ENCODE results near the gene BID.

The BID gene

DNA sequence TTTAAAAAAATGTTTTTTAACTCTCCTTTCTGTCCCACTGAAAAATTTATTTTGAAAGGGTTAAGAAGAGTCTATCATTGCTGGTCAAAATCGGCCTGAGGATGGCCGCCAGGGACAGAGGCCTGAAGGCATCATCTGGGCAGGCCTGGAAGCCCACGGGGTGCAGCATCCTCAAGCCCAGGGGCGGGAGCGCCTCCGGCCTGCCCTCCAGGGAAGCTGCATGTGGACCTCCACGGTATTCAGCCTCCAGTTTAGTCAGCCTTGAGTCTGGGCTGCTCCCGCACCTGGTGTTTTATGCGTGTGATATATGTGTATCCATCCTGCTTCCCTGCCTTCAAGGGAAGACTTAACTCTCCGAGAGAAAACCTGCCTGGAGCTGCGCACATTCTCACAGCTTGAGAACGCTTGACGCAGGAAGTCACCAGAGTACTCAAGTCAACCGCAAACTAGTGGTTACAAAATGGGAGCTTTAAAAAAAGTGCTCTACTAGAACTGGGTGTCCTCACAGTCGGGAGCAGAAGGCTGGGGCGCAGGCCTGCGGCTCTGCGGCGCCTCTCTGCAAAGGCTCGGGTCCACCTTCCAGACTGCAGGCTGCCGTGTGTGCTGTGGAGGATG is 13.6 kb upstream of the BID start:
- no peak for DNase-seq (ENCODE audit: low read depth)
- TF ChIP-seq, protein P1, sequence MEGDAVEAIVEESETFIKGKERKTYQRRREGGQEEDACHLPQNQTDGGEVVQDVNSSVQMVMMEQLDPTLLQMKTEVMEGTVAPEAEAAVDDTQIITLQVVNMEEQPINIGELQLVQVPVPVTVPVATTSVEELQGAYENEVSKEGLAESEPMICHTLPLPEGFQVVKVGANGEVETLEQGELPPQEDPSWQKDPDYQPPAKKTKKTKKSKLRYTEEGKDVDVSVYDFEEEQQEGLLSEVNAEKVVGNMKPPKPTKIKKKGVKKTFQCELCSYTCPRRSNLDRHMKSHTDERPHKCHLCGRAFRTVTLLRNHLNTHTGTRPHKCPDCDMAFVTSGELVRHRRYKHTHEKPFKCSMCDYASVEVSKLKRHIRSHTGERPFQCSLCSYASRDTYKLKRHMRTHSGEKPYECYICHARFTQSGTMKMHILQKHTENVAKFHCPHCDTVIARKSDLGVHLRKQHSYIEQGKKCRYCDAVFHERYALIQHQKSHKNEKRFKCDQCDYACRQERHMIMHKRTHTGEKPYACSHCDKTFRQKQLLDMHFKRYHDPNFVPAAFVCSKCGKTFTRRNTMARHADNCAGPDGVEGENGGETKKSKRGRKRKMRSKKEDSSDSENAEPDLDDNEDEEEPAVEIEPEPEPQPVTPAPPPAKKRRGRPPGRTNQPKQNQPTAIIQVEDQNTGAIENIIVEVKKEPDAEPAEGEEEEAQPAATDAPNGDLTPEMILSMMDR (IDR thresholded peaks at IDR 0.05; ENCODE audit: control insufficient read depth, extremely low read depth, insufficient read depth), result no peak
- no peak overlapping the region for H3K4me3 ChIP-seq (ENCODE audit: low read depth, low read length)

DNA sequence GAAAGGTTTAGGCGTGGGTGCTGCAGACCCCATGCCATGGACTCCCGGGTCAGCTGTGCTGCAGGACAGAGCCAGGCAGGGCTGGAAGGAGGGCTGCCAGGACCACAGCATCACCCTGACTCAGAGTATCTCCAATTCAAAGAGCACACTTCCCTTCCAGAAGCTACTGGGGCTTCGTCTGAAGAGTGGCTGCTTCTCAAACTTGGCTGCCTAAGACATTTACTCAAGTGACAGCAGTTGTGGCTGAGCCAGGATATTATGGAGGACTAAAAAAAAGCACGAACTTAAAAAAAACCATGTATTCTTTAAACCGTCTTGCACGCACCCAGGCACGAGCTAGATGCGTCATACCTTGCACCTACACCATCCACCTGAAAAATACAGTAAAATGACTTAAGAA is 13.0 kb upstream of the BID start:
- TF ChIP-seq, protein P1 (IDR thresholded peaks at IDR 0.05; ENCODE audit: control insufficient read depth, extremely low read depth, insufficient read depth), result no peak
- DNase-seq (ENCODE audit: low read depth), result no peak
- no peak overlapping the region for H3K4me3 ChIP-seq (ENCODE audit: low read depth, low read length)

DNA sequence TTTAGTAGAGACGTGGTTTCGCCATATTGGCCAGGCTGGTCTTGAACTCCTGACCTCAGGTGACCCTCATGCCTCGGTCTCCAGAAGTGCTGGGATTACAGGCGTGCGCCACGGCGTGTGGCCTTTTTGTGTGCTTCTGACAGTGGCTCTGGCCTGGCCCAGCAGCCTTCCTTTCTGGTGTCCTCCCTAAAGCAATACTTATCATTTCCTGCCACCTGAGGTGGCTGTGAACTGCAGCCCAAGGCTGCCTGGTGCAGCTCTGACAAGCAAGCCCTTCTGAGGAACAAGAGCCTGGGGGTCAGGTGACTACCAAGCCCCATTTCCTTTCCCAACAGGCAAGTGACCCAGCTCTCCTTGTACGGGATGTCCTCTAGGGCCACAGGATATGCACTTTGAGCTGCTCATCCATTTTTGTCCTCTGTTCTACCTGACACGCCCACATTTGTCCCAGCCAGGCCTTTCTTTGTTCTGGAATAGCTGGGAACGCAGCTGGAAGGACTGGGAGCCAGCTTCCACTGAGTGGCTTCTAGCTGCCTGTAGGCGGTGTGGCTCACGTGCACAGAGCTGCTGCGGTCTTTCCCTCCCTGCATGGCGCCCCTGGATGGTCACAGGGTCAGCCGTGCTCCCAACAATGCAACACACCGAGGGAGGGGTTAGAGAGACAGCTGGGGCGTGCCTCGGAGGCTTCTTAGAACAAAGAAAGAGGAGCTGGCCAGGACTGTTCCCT is 12.3 kb upstream of the BID start:
- no peak for DNase-seq (ENCODE audit: low read depth)
- H3K4me3 ChIP-seq (ENCODE audit: low read depth, low read length), result no peak overlapping the region
- TF ChIP-seq, protein P1 (IDR thresholded peaks at IDR 0.05; ENCODE audit: control insufficient read depth, extremely low read depth, insufficient read depth), result no peak

DNA sequence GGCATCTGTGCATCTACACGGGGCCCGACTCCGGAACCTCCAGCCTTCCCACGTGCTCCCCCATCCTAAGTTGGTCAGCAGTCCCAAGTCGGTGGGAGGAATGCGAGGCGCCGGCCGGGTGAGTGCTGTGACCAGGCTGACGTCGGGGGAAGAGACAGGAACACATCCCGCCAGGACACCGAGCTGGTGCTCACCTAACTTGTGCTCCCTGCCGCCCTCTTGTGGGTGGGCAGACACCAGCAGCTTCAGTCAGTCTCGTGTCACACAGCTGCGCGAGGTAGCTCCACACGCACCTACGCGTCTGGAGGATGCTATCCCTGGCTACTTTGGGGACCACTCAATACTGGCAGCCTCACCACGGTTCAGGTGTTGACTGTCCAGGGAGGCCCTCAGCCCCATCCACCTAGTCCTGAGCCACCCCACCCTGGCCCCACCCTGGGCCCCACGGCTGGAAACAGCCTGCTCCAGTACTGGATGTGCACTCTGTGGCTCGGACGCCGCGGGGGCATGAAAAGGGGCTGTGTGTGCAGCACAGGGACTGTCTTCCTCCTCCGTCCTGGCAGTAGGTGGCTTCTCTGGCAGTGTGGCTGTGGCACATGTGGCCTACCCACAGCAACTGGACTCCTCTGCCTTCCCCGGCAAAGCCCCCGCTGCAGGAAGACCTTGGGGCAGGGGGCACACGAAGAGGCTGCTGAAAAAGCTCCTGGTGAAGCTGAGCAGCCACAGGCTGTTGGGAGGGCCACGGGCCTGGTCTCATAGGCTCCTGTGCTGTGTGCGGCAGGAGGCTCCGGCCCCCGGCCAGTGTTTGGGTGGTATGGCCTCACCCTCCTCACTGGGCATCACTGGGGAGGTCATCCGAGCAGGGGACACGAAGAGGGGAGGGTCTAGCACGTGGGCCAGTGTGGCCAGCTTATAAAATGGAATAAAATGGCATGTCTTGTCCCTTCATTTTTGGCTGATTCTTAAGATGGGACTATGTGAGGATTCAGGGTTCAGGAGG is 11.2 kb upstream of the BID start:
- peak; percentile 11 for DNase-seq (ENCODE audit: low read depth)
- H3K4me3 ChIP-seq (ENCODE audit: low read depth, low read length), result no peak overlapping the region
- TF ChIP-seq, protein P1 (IDR thresholded peaks at IDR 0.05; ENCODE audit: control insufficient read depth, extremely low read depth, insufficient read depth), result peak; percentile 85

DNA sequence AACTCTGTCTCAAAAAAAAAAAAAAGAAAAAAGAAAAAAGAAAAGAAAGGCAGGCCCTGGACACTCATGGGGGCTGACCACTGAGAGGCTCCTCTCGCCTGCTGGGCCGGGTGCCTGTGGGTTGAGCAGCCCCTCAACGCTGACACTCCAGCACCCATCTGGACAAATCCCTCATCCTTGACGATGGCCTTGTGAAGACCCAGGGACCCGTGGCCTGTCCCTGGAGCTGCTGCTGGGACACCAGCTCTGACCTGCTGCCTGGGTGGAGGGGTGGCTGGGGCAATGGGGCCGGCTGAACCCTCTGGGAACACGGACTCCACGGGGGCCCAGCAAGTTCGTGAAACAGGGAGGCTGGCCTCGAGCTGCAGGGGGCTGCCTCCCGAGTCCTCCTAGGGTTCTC is 10.5 kb upstream of the BID start:
- H3K4me3 ChIP-seq (ENCODE audit: low read depth, low read length), result no peak overlapping the region
- DNase-seq (ENCODE audit: low read depth), result no peak
- TF ChIP-seq, protein P1 (IDR thresholded peaks at IDR 0.05; ENCODE audit: control insufficient read depth, extremely low read depth, insufficient read depth), result no peak

DNA sequence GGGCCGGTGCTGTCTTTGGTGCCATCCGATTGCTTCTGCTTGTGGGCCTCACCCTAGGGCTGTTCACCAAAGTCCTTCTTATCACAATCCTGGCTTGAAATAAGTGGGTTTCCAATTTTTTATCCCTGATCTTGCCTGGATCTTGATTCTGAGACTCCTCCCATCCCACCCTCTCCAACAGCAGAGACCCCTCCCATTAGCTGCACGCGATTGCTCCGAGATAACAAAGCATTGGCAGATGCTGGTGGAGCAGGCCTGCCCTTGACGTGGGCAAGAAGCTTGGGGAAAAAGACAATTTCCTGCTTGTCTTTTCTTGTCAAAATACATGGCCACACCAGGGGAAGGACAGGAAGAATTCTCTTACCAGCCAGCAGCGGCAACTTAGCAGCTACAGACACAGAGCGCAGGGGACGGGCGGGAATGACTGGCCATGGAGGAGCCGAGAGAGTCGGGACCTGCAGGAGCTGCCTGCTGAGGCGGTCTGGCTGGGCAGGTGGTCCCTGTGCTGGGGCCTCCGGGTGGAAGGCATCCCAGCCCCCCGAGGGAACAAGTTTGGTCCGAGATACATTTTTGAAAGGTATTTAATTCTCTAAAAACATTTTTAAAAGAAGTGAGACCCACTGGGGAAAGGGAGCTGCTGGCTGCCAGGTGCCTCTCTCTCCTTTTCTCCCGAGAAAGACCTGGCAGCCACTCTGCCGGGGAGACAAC is 9.7 kb upstream of the BID start:
- DNase-seq (ENCODE audit: low read depth), result no peak
- H3K4me3 ChIP-seq (ENCODE audit: low read depth, low read length), result no peak overlapping the region
- TF ChIP-seq, protein P1 (IDR thresholded peaks at IDR 0.05; ENCODE audit: control insufficient read depth, extremely low read depth, insufficient read depth), result no peak
